ENCODE data around the gene LURAP1L.

The LURAP1L gene

GRCh38 chr9:12760758-12761157, 14.1 kb upstream of the LURAP1L start:
- peaks cover 2% of the 10 kb centered on the region for H3K36me3 Mint-ChIP-seq (ENCODE audit: insufficient read depth)
- no peak overlapping the region for H3K27ac Mint-ChIP-seq (ENCODE audit: low read depth)
- H3K4me3 Mint-ChIP-seq, result no peak overlapping the region
- H3K4me1 Mint-ChIP-seq, result no peaks in the 10 kb centered on the region
- no peak for DNase-seq (ENCODE audit: low spot score in 2 of 2)
- peaks cover 29% of the 10 kb centered on the region for H3K9me3 Mint-ChIP-seq
- no peaks in the 10 kb centered on the region for H3K27me3 Mint-ChIP-seq
- no peak for ATAC-seq (replicated peaks; ENCODE audit: extremely low read depth, poor library complexity, severe bottlenecking)

- H3K27me3 Mint-ChIP-seq, result no peaks in the 10 kb centered on the region
- DNase-seq (ENCODE audit: low spot score in 2 of 2), result no peak
Measured at GRCh38 chr9:12764150-12764549, 10.7 kb upstream of the LURAP1L start.

GRCh38 chr9:12765088-12765798, 9.6 kb upstream of the LURAP1L start:
- Mint-ChIP-seq H3K9me3 (peaks cover 13% of the 10 kb centered on the region), H3K27ac (ENCODE audit: low read depth) (no peak overlapping the region), H3K4me1 (no peaks in the 10 kb centered on the region), H3K27me3 (no peaks in the 10 kb centered on the region), H3K36me3 (ENCODE audit: insufficient read depth) (no peaks in the 10 kb centered on the region), H3K4me3 (no peak overlapping the region)
- no peak for ATAC-seq (replicated peaks; ENCODE audit: extremely low read depth, poor library complexity, severe bottlenecking)
- DNase-seq (ENCODE audit: low spot score in 2 of 2), result no peak

More at GRCh38 chr9:12764150-12764549, 10.7 kb upstream of the LURAP1L start:
- H3K9me3 Mint-ChIP-seq, result peaks cover 18% of the 10 kb centered on the region
- no peaks in the 10 kb centered on the region for H3K36me3 Mint-ChIP-seq (ENCODE audit: insufficient read depth)
- H3K4me1 Mint-ChIP-seq, result no peaks in the 10 kb centered on the region
- no peak overlapping the region for H3K27ac Mint-ChIP-seq (ENCODE audit: low read depth)
- no peak overlapping the region for H3K4me3 Mint-ChIP-seq
- ATAC-seq (replicated peaks; ENCODE audit: extremely low read depth, poor library complexity, severe bottlenecking), result no peak

- Mint-ChIP-seq H3K4me1 (no peaks in the 10 kb centered on the region), H3K27ac (ENCODE audit: low read depth) (no peak overlapping the region), H3K27me3 (no peaks in the 10 kb centered on the region), H3K9me3 (peaks cover 11% of the 10 kb centered on the region), H3K4me3 (no peak overlapping the region), H3K36me3 (ENCODE audit: insufficient read depth) (no peaks in the 10 kb centered on the region)
- ATAC-seq (replicated peaks; ENCODE audit: extremely low read depth, poor library complexity, severe bottlenecking), result no peak
- no peak for DNase-seq (ENCODE audit: low spot score in 2 of 2)
Measured at GRCh38 chr9:12766357-12766756, 8.5 kb upstream of the LURAP1L start.

- Mint-ChIP-seq H3K27ac (ENCODE audit: low read depth) (no peak overlapping the region), H3K27me3 (no peaks in the 10 kb centered on the region), H3K36me3 (ENCODE audit: insufficient read depth) (no peaks in the 10 kb centered on the region), H3K9me3 (peaks cover 2% of the 10 kb centered on the region), H3K4me1 (no peaks in the 10 kb centered on the region), H3K4me3 (no peak overlapping the region)
- DNase-seq (ENCODE audit: low spot score in 2 of 2) (no peak), ATAC-seq (replicated peaks; ENCODE audit: extremely low read depth, poor library complexity, severe bottlenecking) (no peak)
Measured at GRCh38 chr9:12770261-12770660, 4.6 kb upstream of the LURAP1L start.

- Mint-ChIP-seq H3K4me3 (no peak overlapping the region), H3K27ac (ENCODE audit: low read depth) (no peak overlapping the region), H3K9me3 (no peaks in the 10 kb centered on the region), H3K4me1 (no peaks in the 10 kb centered on the region), H3K36me3 (ENCODE audit: insufficient read depth) (no peaks in the 10 kb centered on the region), H3K27me3 (no peaks in the 10 kb centered on the region)
- DNase-seq (ENCODE audit: low spot score in 2 of 2) (no peak), ATAC-seq (replicated peaks; ENCODE audit: extremely low read depth, poor library complexity, severe bottlenecking) (no peak)
Measured at GRCh38 chr9:12771891-12772290, 2.9 kb upstream of the LURAP1L start.

- Mint-ChIP-seq H3K4me1 (no peaks in the 10 kb centered on the region), H3K4me3 (no peak overlapping the region), H3K36me3 (ENCODE audit: insufficient read depth) (no peaks in the 10 kb centered on the region), H3K9me3 (no peaks in the 10 kb centered on the region), H3K27ac (ENCODE audit: low read depth) (no peak overlapping the region), H3K27me3 (no peaks in the 10 kb centered on the region)
- no peak for ATAC-seq (replicated peaks; ENCODE audit: extremely low read depth, poor library complexity, severe bottlenecking)
- no peak for DNase-seq (ENCODE audit: low spot score in 2 of 2)
Measured at GRCh38 chr9:12773562-12773961, 1.3 kb upstream of the LURAP1L start.

GRCh38 chr9:12775679-12776512, 1.1 kb downstream of the LURAP1L start:
- H3K36me3 Mint-ChIP-seq (ENCODE audit: insufficient read depth), result no peaks in the 10 kb centered on the region
- peak overlapping the region; percentile 18 for H3K4me3 Mint-ChIP-seq
- H3K27ac Mint-ChIP-seq (ENCODE audit: low read depth), result no peak overlapping the region
- no peaks in the 10 kb centered on the region for H3K4me1 Mint-ChIP-seq
- DNase-seq (ENCODE audit: low spot score in 2 of 2) (no peak), ATAC-seq (replicated peaks; ENCODE audit: extremely low read depth, poor library complexity, severe bottlenecking) (no peak)
- no peaks in the 10 kb centered on the region for H3K9me3 Mint-ChIP-seq
- no peaks in the 10 kb centered on the region for H3K27me3 Mint-ChIP-seq

- Mint-ChIP-seq H3K4me3 (no peak overlapping the region), H3K36me3 (ENCODE audit: insufficient read depth) (no peaks in the 10 kb centered on the region), H3K9me3 (peaks cover 6% of the 10 kb centered on the region), H3K27me3 (no peaks in the 10 kb centered on the region), H3K4me1 (no peaks in the 10 kb centered on the region), H3K27ac (ENCODE audit: low read depth) (no peak overlapping the region)
- no peak for ATAC-seq (replicated peaks; ENCODE audit: extremely low read depth, poor library complexity, severe bottlenecking)
- no peak for DNase-seq (ENCODE audit: low spot score in 2 of 2)
Measured at GRCh38 chr9:12776513-12777055, 1.8 kb downstream of the LURAP1L start.

GRCh38 chr9:12777121-12778022, 2.6 kb downstream of the LURAP1L start:
- no peak for DNase-seq (ENCODE audit: low spot score in 2 of 2)

GRCh38 chr9:12778389-12778788, 3.6 kb downstream of the LURAP1L start:
- Mint-ChIP-seq H3K9me3 (peaks cover 7% of the 10 kb centered on the region), H3K4me3 (no peak overlapping the region), H3K27ac (ENCODE audit: low read depth) (no peak overlapping the region), H3K36me3 (ENCODE audit: insufficient read depth) (no peaks in the 10 kb centered on the region), H3K4me1 (no peaks in the 10 kb centered on the region), H3K27me3 (no peaks in the 10 kb centered on the region)
- no peak for ATAC-seq (replicated peaks; ENCODE audit: extremely low read depth, poor library complexity, severe bottlenecking)
- no peak for DNase-seq (ENCODE audit: low spot score in 2 of 2)

More at GRCh38 chr9:12777121-12778022, 2.6 kb downstream of the LURAP1L start:
- Mint-ChIP-seq H3K27me3 (no peaks in the 10 kb centered on the region), H3K4me1 (no peaks in the 10 kb centered on the region), H3K27ac (ENCODE audit: low read depth) (no peak overlapping the region), H3K9me3 (peaks cover 7% of the 10 kb centered on the region), H3K36me3 (ENCODE audit: insufficient read depth) (no peaks in the 10 kb centered on the region), H3K4me3 (no peak overlapping the region)
- ATAC-seq (replicated peaks; ENCODE audit: extremely low read depth, poor library complexity, severe bottlenecking), result no peak

- Mint-ChIP-seq H3K4me3 (no peak overlapping the region), H3K36me3 (ENCODE audit: insufficient read depth) (no peaks in the 10 kb centered on the region), H3K27ac (ENCODE audit: low read depth) (no peak overlapping the region), H3K9me3 (peaks cover 14% of the 10 kb centered on the region), H3K27me3 (no peaks in the 10 kb centered on the region), H3K4me1 (no peaks in the 10 kb centered on the region)
- DNase-seq (ENCODE audit: low spot score in 2 of 2), result no peak
- ATAC-seq (replicated peaks; ENCODE audit: extremely low read depth, poor library complexity, severe bottlenecking), result no peak
Measured at GRCh38 chr9:12781226-12781733, 6.5 kb downstream of the LURAP1L start.
